ENCODE results near the gene SYNGR3. TPM values are rescaled to one million over a fixed set of nuclear protein-coding genes. Genes with fewer than 3 reads are reported as not detected.

Gene SYNGR3
- total RNA-seq: 10 to 100 TPM in 1 of 2 donors, 1 to 10 TPM in 1; 7.0 to 11.2 TPM
- polyA plus RNA-seq (2013, experiment 1 of 2): 4.8 TPM
- 3.7 TPM for polyA plus RNA-seq (2013, experiment 2 of 2)
- long read RNA-seq, experiment 1, partial matches to known transcripts: 1 of 6 reads
- long read RNA-seq, experiment 1, other reads (novel, unspliced or antisense): 0 of 6 reads
- long read RNA-seq, experiment 2, transcript SYNGR3-204 (2 exons, 752 nt): minor isoform, 10 of 43 reads
- long read RNA-seq, experiment 2, transcript SYNGR3-201 (4 exons, 2,051 nt): major isoform, 30 of 43 reads
- long read RNA-seq, experiment 2, partial matches to known transcripts: 0 of 43 reads
- long read RNA-seq, experiment 2, other reads (novel, unspliced or antisense): 1 of 43 reads
- long read RNA-seq, experiment 3, transcript SYNGR3-204 (2 exons, 752 nt): major isoform, 13 of 17 reads
- long read RNA-seq, experiment 3, partial matches to known transcripts: 0 of 17 reads
- long read RNA-seq, experiment 3, other reads (novel, unspliced or antisense): 2 of 17 reads
- long read RNA-seq, experiment 4, partial matches to known transcripts: 0 of 1 reads
- long read RNA-seq, experiment 4, other reads (novel, unspliced or antisense): 0 of 1 reads

GRCh38 chr16:1989209-1990100 is at the start of gene SYNGR3:
SYNGR3 (plus strand) TSS chr16:1989970; CDS start chr16:1990103, 133 bp downstream.
- Histone ChIP-seq H3K4me1 (ENCODE audit: control insufficient read depth, insufficient read depth, low read length) (peaks cover 3% of the 10 kb centered on the region), H3K9ac (ENCODE audit: extremely low read depth, low read length, poor library complexity, severe bottlenecking) (peak within 1 kb of the TSS; percentile 30), H3K27ac (ENCODE audit: low read depth, low read length) (no peak within 1 kb of the TSS), H3K36me3 (ENCODE audit: control insufficient read depth, insufficient read depth, low read length) (peaks cover 22% of the 10 kb centered on the region), H3K4me3 (ENCODE audit: low read length) (peak within 1 kb of the TSS; percentile 80), H3K9me3 (ENCODE audit: control insufficient read depth, low read length) (no peaks in the 10 kb centered on the region), H3K27me3 (ENCODE audit: control insufficient read depth, insufficient read depth, low read length, poor library complexity, severe bottlenecking) (peaks cover 37% of the 10 kb centered on the region)
- no peaks in the 10 kb centered on the region for H3K9me3 Mint-ChIP-seq
- 10 to 32% methylated on average over 20 to 66 of the region's 67 CpGs for WGBS, 2 experiments (ENCODE audit: insufficient coverage in 1 of 2, insufficient read length in 1 of 2)
- peaks cover 1% of the 10 kb centered on the region for H3K4me1 Mint-ChIP-seq
- DNase-seq: peak; percentile 79
- no peak within 1 kb of the TSS for H3K27ac Mint-ChIP-seq
- H3K36me3 Mint-ChIP-seq (ENCODE audit: low read depth): peaks cover 10% of the 10 kb centered on the region
- peak within 1 kb of the TSS; percentile 53 for H3K4me3 Mint-ChIP-seq
- no peak for TF ChIP-seq CTCF (conservative IDR thresholded peaks at IDR 0.05)
- H3K27me3 Mint-ChIP-seq (ENCODE audit: insufficient read depth): peaks cover 41% of the 10 kb centered on the region

- no peak overlapping the region for H3K9ac ChIP-seq (ENCODE audit: extremely low read depth, low read length, poor library complexity, severe bottlenecking)
- no peak overlapping the region for H3K4me3 ChIP-seq (ENCODE audit: low read length)
- peaks cover 10% of the 10 kb centered on the region for H3K27me3 Mint-ChIP-seq (ENCODE audit: insufficient read depth)
- H3K27ac Mint-ChIP-seq: no peak overlapping the region
- 93 to 98% methylated on average over 14 to 23 of the region's 23 CpGs for WGBS, 2 experiments (ENCODE audit: insufficient coverage in 1 of 2, insufficient read length in 1 of 2)
- peaks cover 3% of the 10 kb centered on the region for H3K4me1 Mint-ChIP-seq
- no peaks in the 10 kb centered on the region for H3K4me1 ChIP-seq (ENCODE audit: control insufficient read depth, insufficient read depth, low read length)
- H3K27ac ChIP-seq (ENCODE audit: low read depth, low read length): no peak overlapping the region
- TF ChIP-seq CTCF (conservative IDR thresholded peaks at IDR 0.05): no peak
- H3K36me3 ChIP-seq (ENCODE audit: control insufficient read depth, insufficient read depth, low read length): peaks cover 4% of the 10 kb centered on the region
- no peaks in the 10 kb centered on the region for H3K27me3 ChIP-seq (ENCODE audit: control insufficient read depth, insufficient read depth, low read length, poor library complexity, severe bottlenecking)
- H3K4me3 Mint-ChIP-seq: no peak overlapping the region
- H3K9me3 ChIP-seq (ENCODE audit: control insufficient read depth, low read length): no peaks in the 10 kb centered on the region
- no peaks in the 10 kb centered on the region for H3K9me3 Mint-ChIP-seq
- peak; percentile 35 for DNase-seq
- peaks cover 22% of the 10 kb centered on the region for H3K36me3 Mint-ChIP-seq (ENCODE audit: low read depth)
These were observed 49.3 kb upstream of the SYNGR3 start for GRCh38 chr16:1940273-1941161.
